Naive B cell (primary cell): ENCODE data around the gene STK39. TPM values are rescaled to one million over a fixed set of nuclear protein-coding genes. Genes with fewer than 3 reads are reported as not detected.

Experiments
- ATAC-seq, 2 donors: fragments of 150-1000 bp; cut with Tn5 transposase; 2 replicates each; pipeline ENCODE4 v1.10.0; 2021; ENCODE audit warnings: low read depth in 2 of 2, mild to moderate bottlenecking in 2 of 2, moderate library complexity in 2 of 2
- DNase-seq: peaks from one replicate; pipeline ENCODE4 v3.0.0; 2022
- H3K27ac Mint-ChIP-seq, 6 donors: one replicate each; pipeline ENCODE4 v1.8.0; 2020 to 2022; ENCODE audit warnings: mild to moderate bottlenecking in 6 of 6, mixed read lengths in 6 of 6, moderate library complexity in 5 of 6, inconsistent platforms in 2 of 6
- H3K27me3 Mint-ChIP-seq, 3 donors: one replicate each; pipeline ENCODE4 v1.8.0; 2021 to 2022; ENCODE audit warnings: mixed read lengths in 3 of 3, mild to moderate bottlenecking in 1 of 3
- H3K36me3 Mint-ChIP-seq, 2 donors: one replicate each; pipeline ENCODE4 v1.8.0; 2020 to 2022; ENCODE audit warnings: mixed read lengths in 2 of 2, inconsistent platforms in 1 of 2, mild to moderate bottlenecking in 1 of 2
- H3K4me1 Mint-ChIP-seq, 3 donors: one replicate each; pipeline ENCODE4 v1.8.0; 2020 to 2022; ENCODE audit warnings: mixed read lengths in 3 of 3, inconsistent platforms in 1 of 3, mild to moderate bottlenecking in 1 of 3, moderate library complexity in 1 of 3
- H3K4me3 Mint-ChIP-seq, 8 donors: one replicate each; pipeline ENCODE4 v1.8.0; 2020 to 2022; ENCODE audit warnings: mild to moderate bottlenecking in 8 of 8, mixed read lengths in 8 of 8, moderate library complexity in 8 of 8, inconsistent platforms in 2 of 8
- H3K9me3 Mint-ChIP-seq, 7 donors: one replicate each; pipeline ENCODE4 v1.8.0; 2020 to 2022; ENCODE audit warnings: mixed read lengths in 7 of 7, mild to moderate bottlenecking in 5 of 7, inconsistent platforms in 2 of 7, moderate library complexity in 1 of 7
- polyA plus RNA-seq, 6 donors: library from polyadenylated mRNA; unstranded; fragments of 300-500 nt; fragmentation: Illumina TruSeq; gene quantifications; one replicate each; pipeline ENCODE4 v1.2.3, GENCODE V29; 2021; ENCODE audit warnings: low read depth in 6 of 6

The STK39 gene
- polyA plus RNA-seq, 6 donors from 2014 or later: 1.3 to 2.9 (median 1.5) TPM

DNA sequence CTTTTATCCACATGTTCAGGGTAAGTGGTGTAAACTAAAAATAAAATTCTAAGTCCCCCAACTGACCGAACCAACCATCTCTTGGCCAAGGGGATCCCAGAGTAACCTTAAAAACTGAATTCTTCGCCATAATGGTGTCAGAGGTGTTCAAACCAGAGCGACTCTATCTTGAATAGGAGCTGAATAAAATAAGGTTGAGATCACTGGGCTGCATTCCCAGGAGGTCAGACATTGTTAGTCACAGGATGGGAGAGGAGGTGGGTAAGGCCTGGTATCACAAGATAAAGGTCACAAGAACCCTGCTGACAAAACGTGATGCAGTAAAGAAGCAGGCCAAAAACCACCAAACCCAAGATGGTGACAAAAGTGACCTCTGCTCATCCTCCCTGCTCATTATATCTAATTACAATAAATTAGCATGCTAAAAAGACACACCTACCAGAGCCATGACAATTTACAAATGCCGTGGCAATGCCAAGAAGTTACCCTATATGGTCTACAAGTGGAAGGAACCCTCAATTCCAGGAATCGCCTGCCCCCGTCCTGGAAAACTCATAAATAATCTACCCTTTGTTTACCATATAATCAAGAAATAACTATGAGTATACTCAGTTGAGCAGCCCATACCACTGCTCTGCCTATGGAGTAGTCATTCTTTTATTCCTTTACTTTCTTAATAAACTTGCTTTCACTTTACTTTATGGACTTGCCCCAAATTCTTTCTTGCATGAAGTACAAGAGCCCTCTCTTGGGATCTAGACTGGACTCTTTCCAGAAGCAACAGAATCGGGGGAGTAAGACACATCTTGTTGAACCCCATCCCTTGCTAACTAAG, 302.4 kb downstream of the STK39 start:
- Mint-ChIP-seq H3K27ac (no peak overlapping the region), H3K27me3 (peaks cover 0 to 16% (median 0%) of the 10 kb centered on the region in 3 donors), H3K36me3 (no peaks in the 10 kb centered on the region), H3K4me3 (no peak overlapping the region), H3K9me3 (no peaks in the 10 kb centered on the region), H3K4me1 (no peaks in the 10 kb centered on the region)
- DNase-seq: no peak
- ATAC-seq: no peak

DNA sequence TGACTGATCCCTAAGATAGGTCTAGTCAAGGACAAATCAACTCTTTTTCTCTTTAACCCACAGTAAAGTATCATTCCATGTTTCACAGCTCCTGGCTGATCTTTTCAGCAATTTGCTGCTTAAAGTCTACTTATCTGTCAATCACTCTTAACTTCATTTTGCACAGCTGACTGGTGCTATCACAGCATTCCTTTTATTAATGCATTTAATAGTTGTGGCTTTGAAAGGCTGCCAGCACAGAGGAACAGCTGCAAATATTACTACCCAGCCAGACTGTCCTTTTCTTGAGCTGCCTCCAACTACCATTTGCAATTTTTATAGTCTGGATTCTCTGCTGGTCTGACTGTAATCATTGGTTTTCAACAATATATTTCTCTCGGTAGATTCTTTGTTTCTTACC, 303.5 kb downstream of the STK39 start:
- ATAC-seq: no peak
- no peak overlapping the region for H3K4me3 Mint-ChIP-seq

GRCh38 chr2:167943368-167943767, 304.0 kb downstream of the STK39 start:
- H3K27ac Mint-ChIP-seq: no peak overlapping the region
- no peak for DNase-seq
- H3K4me1 Mint-ChIP-seq: no peaks in the 10 kb centered on the region
- no peaks in the 10 kb centered on the region for H3K36me3 Mint-ChIP-seq
- peaks cover 0 to 23% (median 7%) of the 10 kb centered on the region in 3 donors for H3K27me3 Mint-ChIP-seq
- H3K9me3 Mint-ChIP-seq: no peaks in the 10 kb centered on the region
- no peak for ATAC-seq
- H3K4me3 Mint-ChIP-seq: no peak overlapping the region

More for the DNA sequence above, 303.5 kb downstream of the STK39 start:
- Mint-ChIP-seq H3K27me3 (peaks cover 0 to 23% (median 2%) of the 10 kb centered on the region in 3 donors), H3K4me1 (no peaks in the 10 kb centered on the region), H3K9me3 (no peaks in the 10 kb centered on the region), H3K36me3 (no peaks in the 10 kb centered on the region), H3K27ac (no peak overlapping the region)
- no peak for DNase-seq

GRCh38 chr2:167942366-167943081, 304.9 kb downstream of the STK39 start:
- Mint-ChIP-seq H3K9me3 (no peaks in the 10 kb centered on the region), H3K27me3 (peaks cover 0 to 23% (median 8%) of the 10 kb centered on the region in 3 donors), H3K36me3 (no peaks in the 10 kb centered on the region), H3K27ac (no peak overlapping the region), H3K4me1 (no peaks in the 10 kb centered on the region), H3K4me3 (no peak overlapping the region)
- DNase-seq (no peak), ATAC-seq (no peak)

- no peak for ATAC-seq
- no peak for DNase-seq
- no peak overlapping the region for H3K4me3 Mint-ChIP-seq
- no peak overlapping the region for H3K27ac Mint-ChIP-seq
- no peaks in the 10 kb centered on the region for H3K9me3 Mint-ChIP-seq
- H3K27me3 Mint-ChIP-seq: peaks cover 0 to 23% (median 8%) of the 10 kb centered on the region in 3 donors
- no peaks in the 10 kb centered on the region for H3K36me3 Mint-ChIP-seq
- H3K4me1 Mint-ChIP-seq: no peaks in the 10 kb centered on the region
Observed at GRCh38 chr2:167941604-167942003, 305.8 kb downstream of the STK39 start.

DNA sequence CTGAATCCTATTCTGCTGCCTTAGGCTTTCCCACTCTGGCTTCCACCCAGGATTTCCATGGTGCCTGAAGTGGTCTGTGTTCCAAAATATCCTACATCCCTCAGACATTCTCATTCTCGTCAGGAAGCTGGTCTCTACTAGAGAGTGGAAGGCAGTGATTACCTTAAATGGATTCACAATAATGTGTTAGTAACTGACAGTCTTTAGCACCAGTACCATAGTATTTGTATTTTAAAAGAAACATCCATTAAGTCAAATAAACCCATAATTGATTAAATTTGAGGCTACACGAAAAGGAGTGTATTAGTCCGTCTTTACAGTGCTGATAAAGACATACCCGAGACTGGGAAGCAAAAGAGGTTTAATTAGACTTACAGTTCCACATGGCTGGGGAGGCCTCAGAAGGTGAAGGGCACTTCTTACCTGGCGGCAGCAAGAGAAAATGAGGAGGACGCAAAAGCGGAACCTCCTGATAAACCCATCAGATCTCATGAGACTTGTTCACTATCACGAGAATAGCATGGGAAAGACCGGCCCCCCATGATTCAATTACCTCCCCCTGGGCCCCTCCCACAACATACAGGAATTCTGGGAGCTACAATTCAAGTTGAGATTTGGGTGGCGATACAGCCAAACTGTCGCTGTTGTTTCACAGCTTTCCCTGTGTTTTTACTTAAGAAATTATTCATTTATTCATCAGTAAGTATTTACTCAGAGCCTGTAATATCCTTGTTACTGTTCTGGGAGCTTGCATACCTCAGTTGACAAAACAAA, 306.5 kb downstream of the STK39 start:
- H3K27me3 Mint-ChIP-seq: peaks cover 0 to 23% (median 8%) of the 10 kb centered on the region in 3 donors
- H3K27ac Mint-ChIP-seq: no peak overlapping the region
- H3K4me3 Mint-ChIP-seq: no peak overlapping the region
- no peaks in the 10 kb centered on the region for H3K9me3 Mint-ChIP-seq
- DNase-seq: no peak
- no peaks in the 10 kb centered on the region for H3K36me3 Mint-ChIP-seq
- no peak for ATAC-seq
- H3K4me1 Mint-ChIP-seq: no peaks in the 10 kb centered on the region

- H3K9me3 Mint-ChIP-seq: peaks cover 0 to 5% (median under 1%) of the 10 kb centered on the region in 7 donors
- ATAC-seq (no peak), DNase-seq (no peak)
- peaks cover 0 to 23% (median 8%) of the 10 kb centered on the region in 3 donors for H3K27me3 Mint-ChIP-seq
- no peaks in the 10 kb centered on the region for H3K36me3 Mint-ChIP-seq
- no peak overlapping the region for H3K27ac Mint-ChIP-seq
- no peak overlapping the region for H3K4me3 Mint-ChIP-seq
- no peaks in the 10 kb centered on the region for H3K4me1 Mint-ChIP-seq
Observed at GRCh38 chr2:167940346-167940725, 307.1 kb downstream of the STK39 start.

DNA sequence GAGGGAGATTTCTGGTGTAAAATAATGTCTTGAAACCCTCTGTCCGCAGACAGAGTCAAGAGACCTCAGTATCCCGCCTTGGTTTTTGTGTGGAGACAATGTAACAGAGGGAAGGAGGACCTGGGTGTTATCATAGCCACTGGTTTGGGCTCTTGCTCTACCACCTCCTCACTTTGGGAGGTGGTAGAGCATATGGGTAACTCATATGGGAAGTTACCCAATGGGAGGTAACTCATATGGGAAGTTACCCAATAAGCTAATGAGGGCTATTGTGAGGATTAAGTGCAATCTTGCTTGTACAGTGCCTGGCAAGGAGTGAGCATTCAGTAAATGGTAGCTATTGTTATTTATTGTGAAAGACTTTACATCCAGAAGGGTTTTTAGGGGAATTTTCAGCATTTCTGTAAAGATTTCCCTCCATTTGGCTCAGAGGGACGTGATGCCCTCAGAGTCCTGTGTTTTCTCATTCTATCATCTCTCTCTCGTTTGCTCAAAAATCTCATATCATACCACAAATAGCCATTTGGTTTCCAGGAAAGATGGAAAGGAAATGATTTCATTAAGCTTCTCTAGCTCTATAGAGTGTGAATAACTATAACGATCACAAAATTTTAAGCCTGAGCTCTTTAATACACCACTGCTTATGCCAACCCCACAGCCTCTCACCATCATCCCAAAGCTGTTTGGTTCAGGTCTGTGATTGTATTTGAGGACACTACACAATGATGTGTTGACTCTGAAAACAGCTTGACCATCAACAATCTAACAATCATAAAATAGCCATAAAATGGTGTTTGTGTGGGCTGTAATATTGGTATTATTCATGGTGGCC, 307.7 kb downstream of the STK39 start:
- no peak for DNase-seq
- H3K27ac Mint-ChIP-seq: no peak overlapping the region
- ATAC-seq: no peak
- peaks cover 0 to 7% (median 3%) of the 10 kb centered on the region in 7 donors for H3K9me3 Mint-ChIP-seq
- no peaks in the 10 kb centered on the region for H3K36me3 Mint-ChIP-seq
- no peaks in the 10 kb centered on the region for H3K4me1 Mint-ChIP-seq
- H3K27me3 Mint-ChIP-seq: peaks cover 0 to 23% (median 8%) of the 10 kb centered on the region in 3 donors
- no peak overlapping the region for H3K4me3 Mint-ChIP-seq

GRCh38 chr2:167937403-167937802, 310.0 kb downstream of the STK39 start:
- H3K27ac Mint-ChIP-seq: no peak overlapping the region
- DNase-seq (no peak), ATAC-seq (no peak)
- H3K27me3 Mint-ChIP-seq: peaks cover 0 to 23% (median 8%) of the 10 kb centered on the region in 3 donors
- H3K36me3 Mint-ChIP-seq: no peaks in the 10 kb centered on the region
- H3K4me3 Mint-ChIP-seq: no peak overlapping the region
- peaks cover 0 to 7% (median 3%) of the 10 kb centered on the region in 7 donors for H3K9me3 Mint-ChIP-seq
- H3K4me1 Mint-ChIP-seq: no peaks in the 10 kb centered on the region

DNA sequence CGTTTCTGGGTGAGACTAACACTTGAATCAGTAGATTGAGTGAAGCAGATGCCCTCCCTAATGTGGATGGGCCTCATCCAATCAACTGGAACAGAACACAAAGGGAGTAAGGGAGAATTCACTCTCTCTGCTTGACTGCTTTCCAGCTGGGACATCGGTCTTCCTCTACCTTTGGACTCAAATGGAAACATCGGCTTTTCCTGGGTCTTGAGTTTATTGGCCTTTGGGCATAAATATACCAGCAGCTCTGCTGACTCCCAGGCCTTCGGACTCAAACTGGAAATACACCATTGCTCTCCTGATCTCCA, 311.6 kb downstream of the STK39 start:
- Mint-ChIP-seq H3K27ac (no peak overlapping the region), H3K4me1 (no peaks in the 10 kb centered on the region), H3K9me3 (peaks cover 0 to 7% (median 3%) of the 10 kb centered on the region in 7 donors)

GRCh38 chr2:167933097-167933814, 314.1 kb downstream of the STK39 start:
- no peak overlapping the region for H3K4me3 Mint-ChIP-seq
- peaks cover 0 to 7% (median 3%) of the 10 kb centered on the region in 7 donors for H3K9me3 Mint-ChIP-seq
- H3K27me3 Mint-ChIP-seq: peaks cover 0 to 12% (median 0%) of the 10 kb centered on the region in 3 donors
- DNase-seq: no peak
- no peaks in the 10 kb centered on the region for H3K4me1 Mint-ChIP-seq
- no peaks in the 10 kb centered on the region for H3K36me3 Mint-ChIP-seq
- H3K27ac Mint-ChIP-seq: no peak overlapping the region
- no peak for ATAC-seq

More for the DNA sequence above, 311.6 kb downstream of the STK39 start:
- Mint-ChIP-seq H3K4me3 (no peak overlapping the region), H3K36me3 (no peaks in the 10 kb centered on the region), H3K27me3 (peaks cover 0 to 14% (median 8%) of the 10 kb centered on the region in 3 donors)
- DNase-seq (no peak), ATAC-seq (no peak)

- Mint-ChIP-seq H3K27ac (no peak overlapping the region), H3K9me3 (peaks cover 0 to 7% (median 3%) of the 10 kb centered on the region in 7 donors), H3K4me1 (no peaks in the 10 kb centered on the region), H3K4me3 (peak overlapping the region in 1 of 8 donors; percentile 48), H3K36me3 (no peaks in the 10 kb centered on the region), H3K27me3 (peaks cover 0 to 12% (median 0%) of the 10 kb centered on the region in 3 donors)
- DNase-seq (no peak), ATAC-seq (no peak)
Observed at GRCh38 chr2:167932123-167932693, 315.2 kb downstream of the STK39 start.
